ENCODE data around the gene MCM10.

MCM10 gene

GRCh38 chr10:13161857-13162271 is 506 bp downstream of the MCM10 start:
- peak overlapping the region; percentile 67 for H3K4me3 ChIP-seq (ENCODE audit: low read depth, low read length)
- no peak for DNase-seq (ENCODE audit: low read depth, low spot score)
- TF ChIP-seq, protein P1, sequence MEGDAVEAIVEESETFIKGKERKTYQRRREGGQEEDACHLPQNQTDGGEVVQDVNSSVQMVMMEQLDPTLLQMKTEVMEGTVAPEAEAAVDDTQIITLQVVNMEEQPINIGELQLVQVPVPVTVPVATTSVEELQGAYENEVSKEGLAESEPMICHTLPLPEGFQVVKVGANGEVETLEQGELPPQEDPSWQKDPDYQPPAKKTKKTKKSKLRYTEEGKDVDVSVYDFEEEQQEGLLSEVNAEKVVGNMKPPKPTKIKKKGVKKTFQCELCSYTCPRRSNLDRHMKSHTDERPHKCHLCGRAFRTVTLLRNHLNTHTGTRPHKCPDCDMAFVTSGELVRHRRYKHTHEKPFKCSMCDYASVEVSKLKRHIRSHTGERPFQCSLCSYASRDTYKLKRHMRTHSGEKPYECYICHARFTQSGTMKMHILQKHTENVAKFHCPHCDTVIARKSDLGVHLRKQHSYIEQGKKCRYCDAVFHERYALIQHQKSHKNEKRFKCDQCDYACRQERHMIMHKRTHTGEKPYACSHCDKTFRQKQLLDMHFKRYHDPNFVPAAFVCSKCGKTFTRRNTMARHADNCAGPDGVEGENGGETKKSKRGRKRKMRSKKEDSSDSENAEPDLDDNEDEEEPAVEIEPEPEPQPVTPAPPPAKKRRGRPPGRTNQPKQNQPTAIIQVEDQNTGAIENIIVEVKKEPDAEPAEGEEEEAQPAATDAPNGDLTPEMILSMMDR (IDR thresholded peaks at IDR 0.05; ENCODE audit: insufficient read depth, low read length, missing control alignments) = no peak
- ChIA-PET POLR2A (interaction anchor here (0.7 to 2.1 kb wide), 2 partner anchors 62 to 140 kb away, joined by 3 to 7 read pairs; partner anchors contain the start of gene OPTN), CTCF (interaction anchor here (0.6 to 4.6 kb wide), 16 partner anchors 9 to 278 kb away, joined by 3 to 77 read pairs (median 4); partner anchors contain the start of gene PHYH)

GRCh38 chr10:13163859-13164258 is 2.5 kb downstream of the MCM10 start:
- ChIA-PET CTCF (interaction anchor here (2.5 to 4.6 kb wide), 2 partner anchors 43 to 137 kb away, joined by 10 to 77 read pairs; partner anchors contain the start of gene PHYH), POLR2A (no interaction called here)
- DNase-seq (ENCODE audit: low read depth, low spot score) = no peak
- TF ChIP-seq, protein P1 (IDR thresholded peaks at IDR 0.05; ENCODE audit: insufficient read depth, low read length, missing control alignments) = no peak
- H3K4me3 ChIP-seq (ENCODE audit: low read depth, low read length) = no peak overlapping the region

GRCh38 chr10:13165177-13165576 is 3.8 kb downstream of the MCM10 start:
- no peak for DNase-seq (ENCODE audit: low read depth, low spot score)
- no peak overlapping the region for H3K4me3 ChIP-seq (ENCODE audit: low read depth, low read length)
- ChIA-PET POLR2A (interaction anchor here (0.7 kb wide), 1 partner anchor 378 kb away, joined by 3 read pairs; no protein-coding TSS in a partner anchor), CTCF (no interaction called here)
- TF ChIP-seq, protein P1 (IDR thresholded peaks at IDR 0.05; ENCODE audit: insufficient read depth, low read length, missing control alignments) = no peak

GRCh38 chr10:13167568-13167967 is 6.2 kb downstream of the MCM10 start:
- TF ChIP-seq, protein P1 (IDR thresholded peaks at IDR 0.05; ENCODE audit: insufficient read depth, low read length, missing control alignments) = no peak
- no peak for DNase-seq (ENCODE audit: low read depth, low spot score)
- CTCF ChIA-PET = interaction anchor here (1.7 kb wide), 1 partner anchor 9 kb away, joined by 7 read pairs; no protein-coding TSS in a partner anchor
- no peak overlapping the region for H3K4me3 ChIP-seq (ENCODE audit: low read depth, low read length)
- POLR2A ChIA-PET = no interaction called here

GRCh38 chr10:13168781-13169180 is 7.4 kb downstream of the MCM10 start:
- ChIA-PET POLR2A (no interaction called here), CTCF (interaction anchor here (1.3 to 4.9 kb wide), 3 partner anchors 7 to 38 kb away, joined by 3 to 46 read pairs (median 5); partner anchors contain the start of gene MCM10)
- no peak overlapping the region for H3K4me3 ChIP-seq (ENCODE audit: low read depth, low read length)
- DNase-seq (ENCODE audit: low read depth, low spot score) = no peak
- TF ChIP-seq, protein P1 (IDR thresholded peaks at IDR 0.05; ENCODE audit: insufficient read depth, low read length, missing control alignments) = no peak

GRCh38 chr10:13173616-13174015 is 12.3 kb downstream of the MCM10 start:
- ChIA-PET POLR2A (no interaction called here), CTCF (interaction anchor here (1.6 to 4.9 kb wide), 2 partner anchors 12 to 130 kb away, joined by 3 to 46 read pairs; partner anchors contain the start of gene MCM10)
- H3K4me3 ChIP-seq (ENCODE audit: low read depth, low read length) = no peak overlapping the region
- TF ChIP-seq, protein P1 (IDR thresholded peaks at IDR 0.05; ENCODE audit: insufficient read depth, low read length, missing control alignments) = no peak
- DNase-seq (ENCODE audit: low read depth, low spot score) = no peak

Data from AG04449 (cell line).